Measurements from ENCODE around the gene VOPP1. TPM values are rescaled to one million over a fixed set of nuclear protein-coding genes. Genes with fewer than 3 reads are reported as not detected.

Gene VOPP1
- total and polyA plus RNA-seq, 2 donors (not counting 1 experiment from before 2014, with no cell fraction given), result 52.1 to 70.7 TPM

DNA sequence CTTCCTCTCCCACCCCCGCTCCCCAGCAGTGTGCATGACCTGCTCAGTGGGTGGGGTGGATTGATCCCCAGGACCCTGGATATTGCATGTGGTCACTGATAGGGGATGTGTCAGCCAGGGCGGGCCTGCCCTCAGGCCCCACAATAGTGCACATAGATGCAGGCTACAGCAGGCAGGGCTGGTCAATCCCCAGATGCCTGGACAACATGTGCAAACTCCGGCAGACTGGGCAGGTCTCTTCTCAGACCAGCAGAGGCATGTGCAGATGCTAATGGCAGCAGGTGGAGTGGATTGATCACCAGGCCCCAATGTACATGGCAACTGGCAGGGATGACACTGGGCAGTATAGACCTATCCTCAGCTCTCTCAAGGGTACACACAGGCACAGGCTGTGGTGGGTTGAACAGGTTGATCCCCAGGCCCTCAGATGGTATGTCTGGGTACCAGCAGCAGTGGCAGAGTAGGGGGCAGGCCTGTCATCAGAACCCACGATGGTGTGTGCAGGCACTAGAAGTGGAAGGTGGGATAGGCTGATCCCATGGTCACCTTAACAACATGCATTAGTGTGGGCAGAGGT is 108.5 kb downstream of the VOPP1 start:
- Histone ChIP-seq H3K27ac (ENCODE audit: insufficient read depth, low read length) (no peak overlapping the region), H3K9ac (ENCODE audit: insufficient read depth, low read length) (no peak overlapping the region), H2AFZ (ENCODE audit: low read length) (no peak overlapping the region), H3K4me3 (replicated peaks in 1 of 4; ENCODE audit: control extremely low read depth in 1 of 4, insufficient read depth in 1 of 4, low read depth in 3 of 4, low read length in 4 of 4) (no peak overlapping the region), H3K4me1 (ENCODE audit: control insufficient read depth, extremely low read depth, insufficient read depth, low read length) (no peaks in the 10 kb centered on the region), H3K4me2 (ENCODE audit: extremely low read depth, insufficient read depth, low read length) (no peak overlapping the region), H4K20me1 (ENCODE audit: control insufficient read depth, extremely low read depth, insufficient read depth, low read length) (no peaks in the 10 kb centered on the region), H3K79me2 (ENCODE audit: control insufficient read depth, insufficient read depth, low read length) (no peaks in the 10 kb centered on the region), H3K27me3 (ENCODE audit: control insufficient read depth, insufficient read depth, low read length) (no peaks in the 10 kb centered on the region), H3K36me3 (ENCODE audit: control insufficient read depth, insufficient read depth, low read length) (peaks cover 3% of the 10 kb centered on the region), H3K9me3 (ENCODE audit: control insufficient read depth, insufficient read depth, low read depth, low read length) (no peaks in the 10 kb centered on the region)
- TF ChIP-seq, protein P1, sequence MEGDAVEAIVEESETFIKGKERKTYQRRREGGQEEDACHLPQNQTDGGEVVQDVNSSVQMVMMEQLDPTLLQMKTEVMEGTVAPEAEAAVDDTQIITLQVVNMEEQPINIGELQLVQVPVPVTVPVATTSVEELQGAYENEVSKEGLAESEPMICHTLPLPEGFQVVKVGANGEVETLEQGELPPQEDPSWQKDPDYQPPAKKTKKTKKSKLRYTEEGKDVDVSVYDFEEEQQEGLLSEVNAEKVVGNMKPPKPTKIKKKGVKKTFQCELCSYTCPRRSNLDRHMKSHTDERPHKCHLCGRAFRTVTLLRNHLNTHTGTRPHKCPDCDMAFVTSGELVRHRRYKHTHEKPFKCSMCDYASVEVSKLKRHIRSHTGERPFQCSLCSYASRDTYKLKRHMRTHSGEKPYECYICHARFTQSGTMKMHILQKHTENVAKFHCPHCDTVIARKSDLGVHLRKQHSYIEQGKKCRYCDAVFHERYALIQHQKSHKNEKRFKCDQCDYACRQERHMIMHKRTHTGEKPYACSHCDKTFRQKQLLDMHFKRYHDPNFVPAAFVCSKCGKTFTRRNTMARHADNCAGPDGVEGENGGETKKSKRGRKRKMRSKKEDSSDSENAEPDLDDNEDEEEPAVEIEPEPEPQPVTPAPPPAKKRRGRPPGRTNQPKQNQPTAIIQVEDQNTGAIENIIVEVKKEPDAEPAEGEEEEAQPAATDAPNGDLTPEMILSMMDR (conservative IDR thresholded peaks at IDR 0.05 in 1 of 2, IDR thresholded peaks at IDR 0.05 in 1 of 2; ENCODE audit: low read depth in 1 of 2, low read length in 2 of 2), result no peak
- TF ChIP-seq EZH2 (IDR thresholded peaks at IDR 0.05; ENCODE audit: low read length, missing control alignments), result no peak
- DNase-seq (ENCODE audit: low read depth in 2 of 2), result no peak

DNA sequence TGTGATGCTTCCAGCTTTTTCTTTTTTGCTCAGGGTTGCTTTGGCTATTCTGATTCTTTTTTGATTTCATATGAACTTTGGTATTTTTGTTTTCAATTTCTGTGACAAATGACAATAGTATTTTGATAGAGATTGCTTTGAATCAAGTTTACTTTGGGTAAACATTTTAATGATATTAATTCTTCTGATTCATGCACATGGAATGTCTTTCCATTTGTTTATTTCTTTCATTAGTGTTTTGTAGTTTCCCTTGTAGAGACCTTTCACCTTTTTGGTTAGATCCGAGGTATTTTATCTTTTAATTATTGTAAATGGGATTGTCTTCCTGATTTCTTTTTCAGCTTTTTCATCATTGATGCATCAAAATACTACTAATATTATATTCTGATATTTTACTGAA is 114.0 kb downstream of the VOPP1 start:
- H3K27ac ChIP-seq (ENCODE audit: insufficient read depth, low read length), result no peak overlapping the region
- H3K9me3 ChIP-seq (ENCODE audit: control insufficient read depth, insufficient read depth, low read depth, low read length), result no peaks in the 10 kb centered on the region
- H3K4me3 ChIP-seq (replicated peaks in 1 of 4; ENCODE audit: control extremely low read depth in 1 of 4, insufficient read depth in 1 of 4, low read depth in 3 of 4, low read length in 4 of 4), result no peak overlapping the region
- no peaks in the 10 kb centered on the region for H3K27me3 ChIP-seq (ENCODE audit: control insufficient read depth, insufficient read depth, low read length)
- no peaks in the 10 kb centered on the region for H3K79me2 ChIP-seq (ENCODE audit: control insufficient read depth, insufficient read depth, low read length)
- H3K4me2 ChIP-seq (ENCODE audit: extremely low read depth, insufficient read depth, low read length), result no peak overlapping the region
- H4K20me1 ChIP-seq (ENCODE audit: control insufficient read depth, extremely low read depth, insufficient read depth, low read length), result no peaks in the 10 kb centered on the region
- no peak overlapping the region for H2AFZ ChIP-seq (ENCODE audit: low read length)
- TF ChIP-seq, protein P1 (conservative IDR thresholded peaks at IDR 0.05 in 1 of 2, IDR thresholded peaks at IDR 0.05 in 1 of 2; ENCODE audit: low read depth in 1 of 2, low read length in 2 of 2), result no peak
- no peak for TF ChIP-seq EZH2 (IDR thresholded peaks at IDR 0.05; ENCODE audit: low read length, missing control alignments)
- DNase-seq (ENCODE audit: low read depth in 2 of 2), result no peak
- H3K9ac ChIP-seq (ENCODE audit: insufficient read depth, low read length), result no peak overlapping the region
- no peaks in the 10 kb centered on the region for H3K4me1 ChIP-seq (ENCODE audit: control insufficient read depth, extremely low read depth, insufficient read depth, low read length)
- no peaks in the 10 kb centered on the region for H3K36me3 ChIP-seq (ENCODE audit: control insufficient read depth, insufficient read depth, low read length)

DNA sequence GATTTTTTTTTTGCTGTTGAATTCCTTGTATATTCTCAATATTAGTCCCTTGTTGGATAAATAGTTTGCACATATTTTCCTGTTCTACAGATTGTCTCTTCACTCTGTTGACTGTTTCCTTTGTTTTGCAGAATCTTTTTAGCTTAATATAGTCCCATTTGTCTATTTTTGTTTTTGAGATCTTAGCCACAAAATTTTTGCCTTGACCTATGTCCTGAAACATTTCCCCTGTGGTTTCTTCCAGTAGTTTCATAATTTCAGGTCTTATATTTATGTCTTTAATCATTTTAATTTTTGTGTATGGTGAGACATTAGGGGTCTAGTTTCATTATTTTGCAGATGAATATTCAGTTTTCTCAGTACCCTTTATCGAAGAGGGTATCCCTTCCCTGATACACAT is 114.5 kb downstream of the VOPP1 start:
- H3K79me2 ChIP-seq (ENCODE audit: control insufficient read depth, insufficient read depth, low read length), result no peaks in the 10 kb centered on the region
- H3K36me3 ChIP-seq (ENCODE audit: control insufficient read depth, insufficient read depth, low read length), result no peaks in the 10 kb centered on the region
- H3K9ac ChIP-seq (ENCODE audit: insufficient read depth, low read length), result no peak overlapping the region
- no peaks in the 10 kb centered on the region for H3K9me3 ChIP-seq (ENCODE audit: control insufficient read depth, insufficient read depth, low read depth, low read length)
- no peak overlapping the region for H2AFZ ChIP-seq (ENCODE audit: low read length)
- no peak overlapping the region for H3K4me3 ChIP-seq (replicated peaks in 1 of 4; ENCODE audit: control extremely low read depth in 1 of 4, insufficient read depth in 1 of 4, low read depth in 3 of 4, low read length in 4 of 4)
- H3K4me1 ChIP-seq (ENCODE audit: control insufficient read depth, extremely low read depth, insufficient read depth, low read length), result no peaks in the 10 kb centered on the region
- no peak for DNase-seq (ENCODE audit: low read depth in 2 of 2)
- no peaks in the 10 kb centered on the region for H3K27me3 ChIP-seq (ENCODE audit: control insufficient read depth, insufficient read depth, low read length)
- H3K27ac ChIP-seq (ENCODE audit: insufficient read depth, low read length), result no peak overlapping the region
- no peak overlapping the region for H3K4me2 ChIP-seq (ENCODE audit: extremely low read depth, insufficient read depth, low read length)
- TF ChIP-seq, protein P1 (conservative IDR thresholded peaks at IDR 0.05 in 1 of 2, IDR thresholded peaks at IDR 0.05 in 1 of 2; ENCODE audit: low read depth in 1 of 2, low read length in 2 of 2), result no peak
- TF ChIP-seq EZH2 (IDR thresholded peaks at IDR 0.05; ENCODE audit: low read length, missing control alignments), result no peak
- H4K20me1 ChIP-seq (ENCODE audit: control insufficient read depth, extremely low read depth, insufficient read depth, low read length), result no peaks in the 10 kb centered on the region
